GM21786 (cell line): ENCODE measurements around the gene FAXC.
"Not testable (repeated sequence)": the region's sequence is repeated elsewhere in the genome, so short reads cannot be mapped to it uniquely, and the experiment has no call there.

ENCODE experiments used
- ATAC-seq: cut with Tn5 transposase; IDR thresholded peaks from one replicate; pipeline ENCODE4 v1.9.1; 2021; ENCODE audit not compliant: unreplicated experiment

FAXC gene

DNA sequence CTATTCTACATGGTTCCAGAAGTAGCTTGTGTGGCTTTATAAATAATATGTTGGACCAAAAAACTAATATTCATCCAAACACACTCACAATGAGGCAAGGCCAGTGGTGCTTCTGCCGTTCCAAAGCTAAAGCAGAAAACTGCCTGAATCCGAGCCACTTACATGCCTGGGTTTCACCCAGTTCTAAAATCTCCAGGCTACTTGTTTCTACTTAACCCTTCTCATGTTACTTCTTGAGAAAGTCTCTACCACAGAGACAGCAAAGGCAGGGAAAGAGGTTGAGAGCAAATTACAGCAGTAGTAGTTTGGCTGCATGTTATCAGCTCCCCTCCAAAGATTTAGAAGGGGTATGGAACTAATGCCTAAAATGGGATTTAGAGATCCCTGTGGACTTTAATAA, 62.0 kb downstream of the FAXC start:
- ATAC-seq: no peak

- ATAC-seq: no peak
These were observed 63.6 kb downstream of the FAXC start for GRCh38 chr6:99285881-99286280.

- no peak for ATAC-seq
These were observed 66.9 kb downstream of the FAXC start for GRCh38 chr6:99282479-99283062.

- no peak for ATAC-seq
These were observed 72.7 kb downstream of the FAXC start for GRCh38 chr6:99276747-99277146.

- no peak for ATAC-seq
These were observed 78.6 kb downstream of the FAXC start for GRCh38 chr6:99270826-99271225.

DNA sequence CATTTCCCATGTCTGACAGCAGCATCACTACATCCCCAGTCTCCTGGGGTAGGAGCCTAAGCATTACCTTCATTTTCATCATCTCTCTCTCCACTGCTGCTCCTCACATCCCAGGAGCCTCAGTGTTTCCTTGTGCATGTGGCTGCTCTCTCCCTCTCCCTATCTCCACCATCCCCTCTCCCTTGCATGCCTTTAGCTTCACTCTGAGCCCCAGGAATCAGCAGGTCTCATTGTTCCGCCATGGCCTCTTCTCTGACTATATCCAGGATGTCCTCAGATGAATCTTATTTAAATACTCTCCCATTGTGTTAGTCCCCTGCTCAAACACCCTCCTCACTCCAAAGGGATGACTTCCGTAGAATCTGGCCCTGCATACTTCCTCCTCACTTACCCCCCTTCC, 79.4 kb downstream of the FAXC start:
- no peak for ATAC-seq

GRCh38 chr6:99269207-99269606, 80.3 kb downstream of the FAXC start:
- ATAC-seq: no peak

DNA sequence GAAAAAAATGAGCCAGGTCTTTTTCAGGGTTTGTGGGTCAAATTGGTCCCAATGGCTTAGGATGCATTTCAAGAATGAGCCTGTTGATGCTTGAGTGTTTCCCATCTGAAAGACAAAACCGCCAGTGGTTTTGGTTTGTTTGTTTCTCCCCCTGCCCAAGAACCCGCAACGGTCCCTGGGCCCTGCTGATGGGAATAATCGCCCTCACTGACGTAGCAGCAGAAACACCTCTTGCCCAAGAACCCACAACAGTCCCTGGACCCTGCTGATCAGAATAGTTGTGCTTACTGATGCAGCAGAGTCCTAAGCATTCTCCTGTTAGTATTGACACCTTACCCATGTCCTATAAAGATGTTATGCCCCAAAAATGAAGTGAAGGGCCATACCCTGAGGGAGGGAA, 82.5 kb downstream of the FAXC start:
- not testable (repeated sequence) for ATAC-seq

GRCh38 chr6:99265447-99265846, 84.0 kb downstream of the FAXC start:
- ATAC-seq: not testable (repeated sequence)

- no peak for ATAC-seq
These were observed 94.6 kb downstream of the FAXC start for GRCh38 chr6:99254616-99255550.

- ATAC-seq: no peak
These were observed 96.2 kb downstream of the FAXC start for GRCh38 chr6:99253271-99253670.

- ATAC-seq: no peak
These were observed 97.1 kb downstream of the FAXC start for GRCh38 chr6:99252421-99252820.

DNA sequence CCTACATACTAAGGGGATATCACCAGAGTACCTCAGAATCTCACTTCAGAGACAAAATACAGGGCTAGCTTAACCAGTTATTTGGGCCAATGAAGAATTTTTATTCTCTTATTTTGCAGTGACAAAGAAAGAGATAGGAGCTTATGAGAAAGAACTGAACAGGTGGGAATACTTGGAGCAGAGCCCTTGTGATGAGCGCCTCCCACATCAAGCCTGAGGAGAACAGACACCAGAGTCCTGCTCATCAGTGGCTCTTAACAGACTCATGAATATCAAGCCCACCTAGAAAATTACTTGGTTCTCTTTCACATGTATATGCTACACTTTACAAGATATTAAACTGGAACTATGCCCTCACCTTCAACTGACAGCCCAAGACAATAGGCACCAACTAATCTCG, 99.0 kb downstream of the FAXC start:
- ATAC-seq: no peak

DNA sequence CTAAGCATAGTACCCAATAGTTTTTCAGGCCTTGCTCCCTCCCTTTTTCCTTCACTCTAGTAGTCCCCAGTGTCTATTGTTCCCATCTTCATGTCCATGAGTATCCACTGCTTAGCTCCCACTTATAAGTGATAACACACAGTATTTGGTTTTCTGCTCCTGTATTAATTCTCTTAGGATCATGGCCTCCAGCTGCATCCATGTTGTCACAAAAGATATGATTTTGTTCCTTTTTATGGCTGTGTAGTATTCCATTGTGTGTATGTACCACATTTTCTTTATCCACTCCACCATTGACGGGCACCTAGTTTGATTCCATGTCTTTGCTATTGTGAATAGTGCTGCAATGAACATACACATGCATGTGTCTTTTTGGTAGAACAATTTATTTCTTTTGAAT, 102.9 kb downstream of the FAXC start:
- no peak for ATAC-seq

DNA sequence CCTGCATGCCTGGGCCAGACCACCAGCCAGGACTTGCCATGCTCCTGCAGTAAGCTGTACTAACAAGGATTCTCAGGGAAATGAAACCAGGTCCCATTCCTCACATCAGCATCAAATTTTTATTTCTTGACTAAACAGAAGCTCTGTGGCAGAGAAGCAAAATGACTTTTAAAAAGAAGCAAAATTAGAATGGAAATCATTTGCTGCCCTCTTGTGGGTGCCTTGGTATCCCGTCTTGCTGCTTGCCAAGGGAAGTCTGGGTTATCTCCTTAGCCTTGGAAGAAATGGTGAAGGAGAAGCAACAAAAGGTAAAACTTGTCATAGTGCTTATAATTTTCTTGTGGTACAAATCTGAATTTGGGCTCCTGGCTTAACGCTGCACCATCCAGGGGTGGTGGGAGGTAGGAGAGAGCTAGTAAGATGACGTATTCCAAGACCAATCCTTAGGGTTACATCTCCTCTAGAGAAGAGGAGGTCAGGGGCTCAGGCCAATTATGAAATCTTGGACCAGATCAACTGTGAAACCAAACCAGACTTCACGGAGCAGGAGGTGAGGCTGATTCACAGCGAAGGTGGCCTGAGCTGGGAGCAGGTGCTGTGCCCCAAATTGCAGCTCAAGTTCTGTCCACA, 107.5 kb downstream of the FAXC start:
- no peak for ATAC-seq

GRCh38 chr6:99236010-99236409, 113.5 kb downstream of the FAXC start:
- ATAC-seq: no peak

DNA sequence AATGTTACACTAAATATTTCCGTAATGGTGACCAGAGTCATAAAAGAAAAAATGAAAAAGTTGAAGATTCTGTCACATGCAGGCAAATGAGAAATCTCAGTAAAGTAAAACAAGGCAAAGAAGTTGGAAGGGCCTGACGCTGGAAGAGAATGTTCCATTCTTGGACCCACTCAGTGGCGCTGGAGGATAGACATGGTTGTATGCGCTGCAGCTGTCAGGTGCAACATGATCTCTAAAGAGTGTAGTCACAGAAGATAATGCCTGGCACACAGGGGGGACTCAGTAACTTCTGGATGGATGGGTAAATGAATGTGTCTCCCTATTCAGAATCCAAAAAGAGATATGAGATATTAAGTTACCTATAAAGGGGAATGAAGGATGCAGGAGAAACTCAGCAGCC, 116.3 kb downstream of the FAXC start:
- ATAC-seq: no peak

- no peak for ATAC-seq
These were observed 117.4 kb downstream of the FAXC start for GRCh38 chr6:99232056-99232455.

DNA sequence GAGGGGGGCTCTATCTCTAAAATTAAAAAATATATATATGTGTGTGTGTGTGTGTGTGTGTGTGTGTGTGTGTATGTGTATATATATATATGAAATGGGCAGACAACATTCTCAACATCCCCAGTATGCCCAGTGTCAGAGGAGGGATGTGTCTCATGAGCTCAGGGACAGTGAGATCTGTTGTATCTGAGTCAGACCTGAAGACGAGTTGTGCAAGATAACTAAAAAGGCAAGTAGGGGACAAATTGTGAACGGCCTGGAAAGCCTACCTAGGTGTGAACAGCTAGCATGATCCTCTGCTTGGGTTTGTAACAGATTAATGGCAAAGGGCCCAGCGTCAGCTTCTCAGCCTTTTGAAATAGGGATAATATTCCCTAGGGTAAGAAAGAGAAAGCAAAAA, 124.3 kb downstream of the FAXC start:
- ATAC-seq: no peak
